Cardiac atrium fibroblast (primary cell): Measurements from ENCODE around the gene PTRHD1. TPM values are rescaled to one million over a fixed set of nuclear protein-coding genes. Genes with fewer than 3 reads are reported as not detected.

Source experiments
- total RNA-seq: library from RNA; depleted of rRNA; stranded (reverse); fragments of >200 nt; gene quantifications from 2 replicates; pipeline ENCODE4 v1.2.3, GENCODE V29; 2015

The PTRHD1 gene, protein sequence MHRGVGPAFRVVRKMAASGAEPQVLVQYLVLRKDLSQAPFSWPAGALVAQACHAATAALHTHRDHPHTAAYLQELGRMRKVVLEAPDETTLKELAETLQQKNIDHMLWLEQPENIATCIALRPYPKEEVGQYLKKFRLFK
- total RNA-seq = 45.1 and 66.3 TPM in 2 replicates

DNA sequence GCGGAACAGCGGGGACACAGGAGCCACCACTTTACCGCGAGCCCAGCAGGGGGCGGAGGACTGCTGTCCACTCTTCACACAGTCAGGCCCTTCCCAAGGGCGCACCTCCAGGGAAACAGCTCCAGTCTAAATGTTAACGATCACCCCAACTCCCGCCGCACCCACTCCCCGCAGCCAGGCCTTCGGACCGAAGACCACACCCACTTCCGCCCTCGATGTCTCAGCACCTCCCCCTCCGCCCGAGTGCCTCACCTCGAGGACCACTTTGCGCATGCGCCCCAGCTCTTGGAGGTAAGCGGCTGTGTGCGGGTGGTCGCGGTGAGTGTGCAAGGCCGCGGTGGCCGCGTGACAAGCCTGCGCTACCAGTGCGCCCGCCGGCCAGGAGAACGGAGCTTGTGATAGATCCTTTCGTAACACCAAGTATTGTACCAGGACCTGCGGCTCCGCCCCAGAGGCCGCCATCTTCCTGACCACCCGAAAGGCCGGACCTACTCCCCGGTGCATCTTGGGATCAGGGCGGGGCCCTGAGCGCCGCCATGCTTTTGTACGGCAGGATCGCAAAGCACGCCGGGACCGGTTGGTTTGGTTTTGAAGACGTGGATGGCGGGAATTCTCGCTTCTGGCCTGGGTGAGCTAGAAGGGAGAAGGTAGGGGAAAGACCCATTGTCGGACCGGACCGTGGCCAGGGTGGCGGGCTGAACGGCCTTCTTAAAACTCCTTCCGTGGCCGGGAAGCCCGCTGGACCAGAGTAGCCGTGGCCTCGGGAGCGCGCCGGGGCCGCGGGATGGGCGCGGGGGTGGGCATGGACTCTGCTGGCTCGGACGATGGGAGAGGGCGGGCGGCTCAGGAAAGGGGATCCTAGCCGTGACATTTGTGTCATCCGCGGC, at the start of gene PTRHD1, which contains the start of gene CENPO:
TSS of gene PTRHD1 (minus strand) at position 518 of the 887 bp plus-strand sequence. CDS start at position 504, 14 bp downstream.
TSS of gene CENPO (plus strand) at position 552 of the 887 bp plus-strand sequence. CDS start 495 bp downstream, outside the sequence.

Other genes starting within 250 kb of the PTRHD1 start
- gene CENPO, start within 50 bp of the PTRHD1 start, total RNA-seq = 8.5 and 10.2 TPM in 2 replicates
- gene ADCY3, start 126.8 kb upstream of the PTRHD1 start, total RNA-seq = 40.7 and 46.4 TPM in 2 replicates
- gene DNAJC27, start 178.6 kb upstream of the PTRHD1 start, total RNA-seq = 2.0 and 5.0 TPM in 2 replicates
- 0.18 and 0.97 TPM in 2 replicates for gene EFR3B, start 248.7 kb upstream of the PTRHD1 start, total RNA-seq